GM13976 (cell line): ENCODE data around the gene UBE2D3.

Experiments
- DNase-seq: peaks from one replicate; pipeline ENCODE4 v3.0.0; 2012; ENCODE audit warnings: low spot score
- CTCF ChIP-seq: IDR thresholded peaks from 2 replicates; pipeline ENCODE4 v1.5.1; 2012; ENCODE audit warnings: borderline replicate concordance, mild to moderate bottlenecking; ENCODE audit not compliant: insufficient read depth; ENCODE audit errors: extremely low read depth, missing control alignments, control extremely low read depth
- in situ Hi-C: fragments of 300-500 bp; cut with MboI; formaldehyde crosslinking; loops from one replicate; pipeline ENCODE4 v1.12.0; 2022; ENCODE audit warnings: low sequenced_read_pairs, mixed read lengths, inconsistent platforms; ENCODE audit not compliant: unreplicated experiment

Gene UBE2D3

GRCh38 chr4:102772738-102773340 lies 54.5 kb downstream of the UBE2D3 start:
- TF ChIP-seq CTCF: no peak
- in situ Hi-C loops: no loop called here
- no peak for DNase-seq

- TF ChIP-seq CTCF: no peak
- in situ Hi-C loops: no loop called here
Measured at GRCh38 chr4:102764901-102765300, 62.5 kb downstream of the UBE2D3 start.

GRCh38 chr4:102761906-102762305 lies 65.4 kb downstream of the UBE2D3 start:
- no peak for TF ChIP-seq CTCF
- no peak for DNase-seq
- in situ Hi-C loops: no loop called here

More at GRCh38 chr4:102764901-102765300, 62.5 kb downstream of the UBE2D3 start:
- DNase-seq: no peak

GRCh38 chr4:102761296-102761701 lies 66.1 kb downstream of the UBE2D3 start:
- in situ Hi-C loops: no loop called here
- no peak for TF ChIP-seq CTCF
- DNase-seq: no peak

GRCh38 chr4:102760645-102761295 lies 66.6 kb downstream of the UBE2D3 start, which contains the start of gene MANBA:
Gene MANBA (minus strand): TSS chr4:102760968. CDS start chr4:102760894, 74 bp downstream.
- no peak for TF ChIP-seq CTCF
- DNase-seq: peak; percentile 98
- in situ Hi-C loops: no loop called here

GRCh38 chr4:102759831-102760644 lies 67.3 kb downstream of the UBE2D3 start:
- DNase-seq: peak; percentile 70
- no peak for TF ChIP-seq CTCF
- in situ Hi-C loops: no loop called here
